ENCODE results near the gene VGLL2.
"Not testable (repeated sequence)": the region's sequence is repeated elsewhere in the genome, so short reads cannot be mapped to it uniquely, and the experiment has no call there.

Gene VGLL2

DNA sequence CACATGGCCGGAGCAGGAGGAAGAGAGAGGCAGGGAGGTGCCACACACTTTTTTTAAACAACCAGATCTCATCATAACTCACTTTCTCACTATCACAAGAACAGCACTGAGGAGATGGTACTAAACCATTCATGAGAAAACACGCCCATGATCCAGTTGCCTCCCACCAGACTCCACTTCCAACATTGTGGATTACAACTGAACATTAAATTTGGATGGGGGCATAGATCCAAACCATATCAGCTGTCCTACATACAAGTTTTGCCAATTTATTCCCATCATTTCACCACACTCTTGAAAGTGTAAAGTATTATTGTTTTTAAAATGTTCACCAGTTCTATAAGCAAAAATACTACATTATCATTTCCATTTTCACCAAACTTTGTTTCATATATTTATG is 33.9 kb upstream of the VGLL2 start:
- TF ChIP-seq CTCF (IDR thresholded peaks at IDR 0.05; ENCODE audit: low read depth, low read length) = no peak
- no peak overlapping the region for H3K4me3 ChIP-seq (ENCODE audit: low read depth, low read length)
- no peak for DNase-seq (ENCODE audit: low read depth, low spot score)
- in situ Hi-C loops (cut with HindIII; ENCODE audit: low sequenced_read_pairs) = no loop called here

DNA sequence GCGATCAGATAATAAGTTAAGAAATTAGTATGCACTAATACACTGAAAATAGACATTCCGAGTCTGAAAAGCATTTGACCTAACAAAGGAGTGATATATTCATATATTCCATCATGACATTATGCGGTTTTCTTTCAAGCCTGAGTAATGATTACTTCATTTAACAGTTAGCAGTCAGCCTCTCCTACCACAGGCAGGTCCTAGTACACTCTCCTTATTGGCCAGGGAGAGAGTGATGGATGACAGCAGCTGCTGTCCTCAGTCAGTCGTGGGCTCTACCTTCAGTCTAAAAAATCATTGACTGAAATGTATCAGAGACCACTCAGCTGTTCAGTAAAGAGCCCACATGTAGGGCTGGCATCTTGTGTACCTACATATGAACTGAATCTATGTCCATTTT is 33.2 kb upstream of the VGLL2 start:
- in situ Hi-C loops (cut with HindIII; ENCODE audit: low sequenced_read_pairs) = no loop called here
- H3K4me3 ChIP-seq (ENCODE audit: low read depth, low read length) = no peak overlapping the region
- peak; percentile 29 for DNase-seq (ENCODE audit: low read depth, low spot score)
- no peak for TF ChIP-seq CTCF (IDR thresholded peaks at IDR 0.05; ENCODE audit: low read depth, low read length)

- H3K4me3 ChIP-seq (ENCODE audit: low read depth, low read length) = no peak overlapping the region
- peak; percentile 29 for DNase-seq (ENCODE audit: low read depth, low spot score)
- in situ Hi-C loops (cut with HindIII; ENCODE audit: low sequenced_read_pairs) = no loop called here
- TF ChIP-seq CTCF (IDR thresholded peaks at IDR 0.05; ENCODE audit: low read depth, low read length) = no peak
Measured at GRCh38 chr6:117233145-117233544, 32.2 kb upstream of the VGLL2 start.

GRCh38 chr6:117237561-117237960 is 27.8 kb upstream of the VGLL2 start:
- peak; percentile 62 for DNase-seq (ENCODE audit: low read depth, low spot score)
- in situ Hi-C loops (cut with HindIII; ENCODE audit: low sequenced_read_pairs) = no loop called here
- no peak for TF ChIP-seq CTCF (IDR thresholded peaks at IDR 0.05; ENCODE audit: low read depth, low read length)
- H3K4me3 ChIP-seq (ENCODE audit: low read depth, low read length) = no peak overlapping the region

GRCh38 chr6:117244571-117244970 is 20.8 kb upstream of the VGLL2 start:
- DNase-seq (ENCODE audit: low read depth, low spot score); H3K4me3 ChIP-seq (ENCODE audit: low read depth, low read length); in situ Hi-C loops (cut with HindIII; ENCODE audit: low sequenced_read_pairs): not testable (repeated sequence)

DNA sequence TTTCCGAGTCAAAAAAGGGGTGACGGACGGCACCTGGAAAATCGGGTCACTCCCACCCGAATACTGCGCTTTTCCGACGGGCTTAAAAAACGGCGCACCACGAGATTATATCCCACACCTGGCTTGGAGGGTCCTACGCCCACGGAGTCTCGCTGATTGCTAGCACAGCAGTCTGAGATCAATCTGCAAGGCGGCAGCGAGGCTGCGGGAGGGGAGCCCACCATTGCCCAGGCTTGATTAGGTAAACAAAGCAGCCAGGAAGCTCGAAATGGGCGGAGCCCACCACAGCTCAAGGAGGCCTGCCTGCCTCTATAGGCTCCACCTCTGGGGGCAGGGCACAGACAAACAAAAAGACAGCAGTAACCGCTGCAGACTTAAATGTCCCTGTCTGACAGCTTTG is 20.4 kb upstream of the VGLL2 start:
- in situ Hi-C loops (cut with HindIII; ENCODE audit: low sequenced_read_pairs); DNase-seq (ENCODE audit: low read depth, low spot score); H3K4me3 ChIP-seq (ENCODE audit: low read depth, low read length): not testable (repeated sequence)

- DNase-seq (ENCODE audit: low read depth, low spot score) = no peak
- TF ChIP-seq CTCF (IDR thresholded peaks at IDR 0.05; ENCODE audit: low read depth, low read length) = no peak
- in situ Hi-C loops (cut with HindIII; ENCODE audit: low sequenced_read_pairs) = no loop called here
- H3K4me3 ChIP-seq (ENCODE audit: low read depth, low read length) = no peak overlapping the region
Measured at GRCh38 chr6:117253785-117254184, 11.6 kb upstream of the VGLL2 start.

DNA sequence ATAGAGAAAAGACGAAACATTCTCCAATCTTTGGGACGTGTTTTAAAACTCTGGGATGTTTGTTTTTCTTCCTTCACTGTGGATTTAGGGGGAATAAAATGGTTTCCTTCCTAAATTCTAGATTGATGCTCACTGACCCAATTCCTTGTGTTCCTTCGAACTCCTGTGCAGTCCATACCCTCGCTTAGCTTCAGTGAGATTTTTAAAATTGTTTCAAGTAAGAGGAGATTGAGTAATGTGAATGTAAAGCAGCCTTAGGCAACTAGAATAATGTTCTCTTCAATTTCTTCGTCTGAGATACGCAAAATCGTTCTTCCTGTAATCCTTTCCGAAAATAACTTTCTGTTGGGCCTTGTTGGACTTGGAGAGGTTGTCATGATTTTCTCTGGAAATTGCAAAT is 2.6 kb upstream of the VGLL2 start:
- no peak for TF ChIP-seq CTCF (IDR thresholded peaks at IDR 0.05; ENCODE audit: low read depth, low read length)
- no peak overlapping the region for H3K4me3 ChIP-seq (ENCODE audit: low read depth, low read length)
- no peak for DNase-seq (ENCODE audit: low read depth, low spot score)
- in situ Hi-C loops (cut with HindIII; ENCODE audit: low sequenced_read_pairs) = no loop called here
